SU-DHL-6 (cell line): Measurements from ENCODE around the gene NOTCH4.

Experiments
- CTCF ChIP-seq: fragments of 200-600 bp; sonication (generic); IDR thresholded peaks from one replicate; pipeline ENCODE4 v1.5.1; 2017; ENCODE audit warnings: antibody characterized with exemption, mild to moderate bottlenecking, low read length, moderate library complexity; ENCODE audit not compliant: insufficient read depth, poor library complexity, severe bottlenecking
- EZH2phosphoT487 ChIP-seq: fragments of 200-600 bp; sonication (generic), shearing (Covaris generic); conservative IDR thresholded peaks from 2 replicates; pipeline ENCODE4 v1.6.1; 2018; ENCODE audit warnings: mild to moderate bottlenecking, antibody characterized with exemption, low read length, moderate library complexity, mixed read lengths

DNA sequence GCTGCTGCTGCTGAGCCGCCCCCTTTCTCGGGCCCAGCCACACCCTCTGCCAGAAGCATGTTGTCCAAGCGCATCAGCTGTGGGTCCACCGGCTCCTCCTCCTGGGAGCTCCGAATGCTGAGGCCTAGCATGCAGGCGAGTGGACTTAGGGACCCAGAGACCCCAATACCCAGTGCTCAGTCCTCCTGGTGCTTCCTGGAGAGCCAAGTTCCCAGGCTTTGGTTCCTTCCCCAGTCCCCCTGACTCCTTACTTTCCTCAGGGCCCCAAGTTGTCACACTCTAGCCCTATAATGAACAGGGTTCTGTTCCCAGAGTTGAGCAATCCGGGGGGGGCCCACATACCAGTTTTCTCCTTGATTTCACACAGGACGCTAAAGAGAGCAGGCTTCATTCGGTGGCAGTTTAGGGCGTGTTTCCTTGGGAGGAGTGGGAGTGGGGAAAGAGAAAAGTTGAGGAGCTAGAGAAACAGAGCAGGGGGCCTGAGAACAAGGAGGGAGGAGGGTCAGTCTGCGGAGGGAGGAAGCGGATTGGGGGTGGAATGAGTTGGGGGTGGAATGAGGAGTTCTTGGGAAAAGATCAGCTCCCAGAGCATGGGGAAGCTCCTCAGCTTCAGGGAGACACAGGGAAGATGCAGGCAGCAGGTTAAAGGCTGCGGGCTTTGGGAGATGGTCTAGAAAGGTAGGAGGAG, 35.3 kb downstream of the NOTCH4 start:
- TF ChIP-seq CTCF (no peak), EZH2phosphoT487 (no peak)
